Tongue (tissue), 2 donors: ENCODE measurements around the gene ATXN7L1. TPM values are rescaled to one million over a fixed set of nuclear protein-coding genes. Genes with fewer than 3 reads are reported as not detected.

Experiments
- DNase-seq: peaks from one replicate; pipeline ENCODE4 v3.0.0-alpha.2; 2015
- total RNA-seq: library from RNA; depleted of rRNA; stranded (reverse); fragments of >200 nt; gene quantifications from one replicate; pipeline ENCODE4 v1.2.3, GENCODE V29; 2014

Gene ATXN7L1
- total RNA-seq, 1 donor from 2014 or later: 10.4 TPM

- no peak for DNase-seq
Observed at GRCh38 chr7:105827151-105827875, 49.1 kb downstream of the ATXN7L1 start.

GRCh38 chr7:105826143-105826542 lies 50.3 kb downstream of the ATXN7L1 start:
- DNase-seq: no peak

GRCh38 chr7:105825371-105825770 lies 51.0 kb downstream of the ATXN7L1 start:
- no peak for DNase-seq

DNA sequence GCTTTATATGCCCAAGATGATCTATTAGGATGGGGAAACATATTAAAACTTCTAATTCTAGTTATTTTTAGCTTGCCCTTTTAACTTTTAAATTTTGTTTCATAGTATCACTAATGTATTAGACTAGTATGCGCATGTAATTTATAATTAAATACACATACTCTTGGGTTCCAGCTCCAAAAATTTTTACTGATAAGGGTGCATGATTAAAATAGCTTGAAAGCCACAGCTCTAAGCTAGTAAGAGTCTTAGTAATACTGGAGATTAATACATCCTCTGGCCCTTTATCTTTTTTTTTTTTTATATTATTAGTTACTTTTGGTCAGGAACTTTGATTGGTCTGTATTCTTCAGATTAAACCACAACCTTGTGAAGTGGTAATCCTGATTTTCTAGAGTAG lies 53.6 kb downstream of the ATXN7L1 start:
- DNase-seq: no peak

DNA sequence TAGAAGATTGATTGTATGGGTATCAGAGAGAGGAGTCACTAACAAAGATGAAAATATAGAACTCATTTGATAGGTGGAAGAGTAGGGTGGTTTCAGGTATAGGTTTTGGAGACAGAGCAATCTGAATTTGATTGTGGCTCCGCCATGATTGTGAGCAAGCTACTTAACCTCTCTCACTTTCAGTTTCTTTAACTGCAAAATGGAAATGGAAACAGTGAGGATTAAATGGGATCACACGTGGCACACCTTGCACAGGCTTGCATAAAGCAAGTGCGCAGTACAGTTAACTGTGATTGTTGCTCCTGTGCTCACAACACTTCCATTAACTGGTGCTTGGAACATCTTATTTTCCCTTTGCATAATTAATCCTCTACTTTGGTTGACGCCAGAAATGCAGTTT lies 54.9 kb downstream of the ATXN7L1 start:
- DNase-seq: no peak

DNA sequence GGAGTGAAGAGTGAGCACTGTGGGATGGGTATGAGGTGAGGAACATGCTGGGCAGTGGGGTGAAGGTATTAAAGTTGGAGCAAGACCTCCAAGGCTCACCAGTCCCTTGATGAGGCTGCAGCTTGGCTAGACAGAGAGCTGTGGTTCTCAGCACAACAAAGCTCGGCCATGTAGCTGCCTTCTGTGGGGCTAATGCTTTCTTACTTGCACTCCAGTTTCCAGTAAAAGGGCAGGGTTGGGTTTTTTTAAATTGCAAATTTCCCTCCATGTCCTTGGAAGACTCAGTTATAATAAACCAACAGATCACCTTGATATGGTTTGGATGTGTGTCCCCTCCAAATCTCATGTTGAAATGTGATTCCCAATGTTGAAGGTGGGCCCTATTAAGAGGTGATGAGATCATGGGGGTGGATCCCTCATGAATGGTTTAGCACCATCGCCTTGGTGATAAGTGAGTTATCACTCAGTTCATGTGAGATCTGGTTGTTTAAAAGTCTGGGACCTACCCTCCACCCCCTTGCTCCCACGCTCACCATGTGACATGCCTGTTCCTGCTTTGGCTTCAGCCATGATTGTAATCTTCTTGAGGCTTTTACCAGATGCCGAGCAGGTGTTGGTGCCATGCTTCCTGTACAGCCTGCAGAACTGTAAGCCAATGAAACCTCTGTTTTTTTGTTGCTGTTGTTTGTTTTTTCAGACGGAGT lies 55.9 kb downstream of the ATXN7L1 start:
- no peak for DNase-seq

DNA sequence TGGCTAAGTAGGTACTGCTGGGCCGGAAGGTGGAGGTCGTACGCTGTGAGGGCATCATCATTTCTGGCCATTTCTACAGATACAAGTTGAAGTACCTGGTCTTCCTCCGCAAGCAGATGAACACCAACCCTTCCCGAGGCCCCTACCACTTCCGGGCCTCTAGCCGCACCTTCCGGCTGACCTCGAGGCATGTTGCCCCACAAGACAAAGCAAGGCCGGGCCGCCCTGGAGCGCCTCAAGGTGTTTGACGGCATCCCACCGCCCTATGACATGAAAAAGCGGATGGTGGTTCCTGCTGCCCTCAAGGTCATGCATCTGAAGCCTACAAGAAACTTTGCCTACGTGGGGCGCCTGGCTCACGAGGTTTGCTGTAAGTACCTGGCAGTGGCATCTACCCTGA lies 56.8 kb downstream of the ATXN7L1 start:
- no peak for DNase-seq

DNA sequence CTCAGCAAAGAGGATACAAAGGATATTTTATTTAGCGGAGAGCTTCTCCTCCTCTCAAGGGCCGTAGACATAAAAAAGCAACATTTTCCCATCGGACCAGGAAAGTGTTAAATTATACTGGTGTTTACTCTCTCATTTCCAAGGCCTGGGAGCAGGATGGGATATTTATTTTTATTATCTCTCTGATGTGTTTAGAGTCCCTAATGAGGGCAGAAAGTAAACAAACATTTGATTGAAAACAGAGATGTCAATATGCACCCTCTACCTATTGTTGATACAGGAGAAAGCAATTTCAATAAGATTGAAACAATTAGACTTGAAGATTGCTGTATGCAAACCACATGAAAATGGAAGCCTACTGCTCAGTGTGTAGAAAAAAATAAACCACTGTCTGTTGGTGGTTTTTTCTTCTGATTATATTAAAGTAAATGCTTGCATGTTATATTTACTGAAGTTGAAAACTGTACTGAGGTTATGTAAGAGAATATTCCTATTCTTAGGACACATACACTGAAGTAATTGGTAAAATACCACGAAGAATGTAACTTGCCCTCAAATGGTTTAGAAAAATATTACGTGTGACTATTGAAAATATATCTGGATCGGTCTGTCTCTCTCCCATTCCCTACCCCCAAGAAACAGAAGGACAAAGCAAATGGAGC lies 59.3 kb downstream of the ATXN7L1 start:
- no peak for DNase-seq

GRCh38 chr7:105816266-105816843 lies 60.0 kb downstream of the ATXN7L1 start:
- no peak for DNase-seq

- DNase-seq: no peak
Observed at GRCh38 chr7:105815576-105815975, 60.8 kb downstream of the ATXN7L1 start.

- no peak for DNase-seq
Observed at GRCh38 chr7:105814481-105814880, 61.9 kb downstream of the ATXN7L1 start.

DNA sequence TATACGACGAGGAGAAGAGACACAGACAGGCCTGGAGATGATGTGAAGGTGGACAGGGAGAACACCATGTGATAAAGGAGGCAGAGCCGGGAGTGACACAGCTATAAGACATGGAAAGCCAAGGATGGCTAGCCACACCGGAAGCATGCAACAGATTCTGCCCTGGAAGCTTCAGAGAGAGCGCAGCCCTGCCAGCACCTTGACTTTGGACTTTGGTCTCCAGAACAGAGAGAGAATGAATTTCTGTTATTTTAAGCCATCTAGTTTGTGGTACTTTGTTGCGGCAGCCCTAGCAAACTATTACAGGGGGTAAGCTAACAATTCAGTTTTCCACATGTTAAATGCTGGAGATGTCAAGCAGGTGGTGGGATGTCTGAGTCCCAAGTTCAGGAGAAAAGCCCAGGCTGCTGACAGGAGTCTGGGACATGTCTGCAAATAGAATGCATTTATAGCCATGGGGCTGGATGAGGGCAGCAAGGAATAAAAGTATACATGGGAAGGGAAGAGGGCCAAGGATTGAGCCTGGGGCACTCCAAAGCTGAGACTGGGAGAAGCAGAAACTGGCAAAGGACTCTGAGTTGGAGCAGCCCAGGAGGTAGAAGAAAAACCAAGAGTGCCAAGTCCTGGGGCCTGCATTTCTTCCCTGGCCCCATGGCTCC lies 65.1 kb downstream of the ATXN7L1 start:
- no peak for DNase-seq

DNA sequence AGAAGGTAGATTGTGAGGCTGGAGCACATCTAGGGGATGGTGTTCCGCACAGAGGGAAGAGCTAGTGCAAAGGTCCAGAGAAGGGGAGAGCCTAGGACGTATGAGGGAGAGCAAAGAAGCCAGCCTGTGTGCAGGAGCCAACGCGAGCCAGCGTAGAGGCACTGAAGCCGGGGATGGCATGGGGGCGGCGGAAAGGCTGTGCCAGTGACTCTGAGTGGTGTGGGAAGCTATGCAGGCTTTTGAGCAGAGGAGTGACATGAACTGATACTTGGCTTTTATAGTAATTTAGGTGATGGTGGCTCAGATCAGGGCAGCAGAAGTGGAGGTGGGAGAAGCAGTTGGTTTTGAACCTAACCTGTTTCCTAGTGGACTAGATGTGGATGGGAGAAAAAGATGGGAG lies 65.8 kb downstream of the ATXN7L1 start:
- no peak for DNase-seq

DNA sequence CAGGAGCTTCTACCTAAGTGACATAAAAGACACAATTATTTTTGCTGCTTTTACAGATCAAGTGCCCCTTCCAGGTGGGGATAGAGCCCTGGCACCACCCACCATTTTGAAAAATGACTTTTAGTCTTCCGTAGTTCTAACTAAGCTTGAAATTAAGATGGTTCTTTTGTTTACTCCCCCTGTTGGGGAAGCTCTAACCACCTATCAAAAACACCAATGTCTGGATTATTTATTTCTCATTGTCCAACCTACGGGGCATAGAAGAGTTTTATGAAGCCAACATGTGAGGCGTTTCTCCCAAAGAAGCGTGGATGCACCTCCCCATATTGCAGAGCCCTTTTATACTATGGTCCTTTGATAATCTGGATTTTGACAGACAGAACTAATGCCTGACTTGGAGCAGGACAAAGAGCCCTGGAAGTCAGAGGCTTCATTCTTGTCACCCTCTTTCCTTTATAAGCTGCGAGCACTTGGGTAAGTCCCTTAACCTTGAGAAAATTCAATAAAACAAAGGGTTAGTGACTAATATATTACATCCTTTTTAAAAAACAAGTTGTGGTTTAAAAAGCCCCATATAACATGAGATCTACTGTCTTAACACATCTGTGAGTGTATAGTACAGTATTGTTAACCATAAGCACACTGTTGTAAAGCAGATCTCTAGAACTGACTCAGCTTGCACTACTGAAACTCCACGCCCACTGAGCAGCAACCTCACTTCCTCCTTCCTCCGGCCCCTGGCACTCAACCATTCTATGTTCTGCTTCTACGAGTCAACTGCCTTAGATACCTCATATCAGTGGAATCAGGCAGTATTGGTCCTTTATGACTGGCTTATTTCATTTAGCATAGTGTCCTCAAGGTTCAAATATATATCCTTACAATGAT lies 67.5 kb downstream of the ATXN7L1 start:
- DNase-seq: no peak

GRCh38 chr7:105808209-105808608 lies 68.2 kb downstream of the ATXN7L1 start:
- DNase-seq: no peak

DNA sequence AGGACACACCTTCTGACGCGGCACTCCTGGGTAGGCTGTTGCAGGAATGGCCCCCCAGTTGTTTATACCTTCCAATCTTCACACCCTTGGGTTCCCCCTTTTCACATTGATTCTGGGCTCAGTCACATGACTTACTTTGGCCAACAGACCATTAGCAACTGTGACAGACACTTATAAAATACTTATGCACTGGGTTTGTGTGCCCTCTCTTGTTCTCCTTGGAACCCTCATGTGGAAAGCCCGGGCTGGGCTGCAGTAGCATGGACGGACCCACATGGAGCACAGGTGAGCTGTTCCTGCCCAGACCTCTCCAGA lies 69.0 kb downstream of the ATXN7L1 start:
- DNase-seq: no peak

- no peak for DNase-seq
Observed at GRCh38 chr7:105806592-105807447, 69.6 kb downstream of the ATXN7L1 start.

GRCh38 chr7:105805447-105806019 lies 70.9 kb downstream of the ATXN7L1 start:
- no peak for DNase-seq

DNA sequence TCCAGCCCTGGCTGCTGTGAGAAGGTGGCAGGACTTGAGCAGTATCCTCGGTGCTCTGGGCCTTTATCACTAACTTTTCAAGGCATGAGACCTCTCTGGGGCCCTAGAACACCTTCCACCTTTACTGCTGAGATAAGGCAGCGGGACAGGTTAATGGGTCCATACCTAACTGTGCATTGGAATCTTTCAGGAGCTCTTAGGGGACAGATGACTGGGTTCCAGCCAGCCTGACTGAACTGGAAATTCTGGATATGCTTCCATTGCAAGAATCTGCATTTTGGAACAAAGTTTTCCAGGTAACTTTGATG lies 73.0 kb downstream of the ATXN7L1 start:
- DNase-seq: no peak

- no peak for DNase-seq
Observed at GRCh38 chr7:105802604-105803428, 73.6 kb downstream of the ATXN7L1 start.
